Heart left ventricle (tissue), 13 donors: Measurements from ENCODE around the gene ATXN7.

Experiments
- CTCF ChIP-seq, 12 donors: fragments of 200-600 bp; sonication (generic) in 4 of 12; IDR thresholded peaks; one replicate each; pipeline versions ENCODE4 v1.5.0 to v1.8.0; 2018 to 2022; ENCODE audit warnings: antibody characterized with exemption in 12 of 12, mild to moderate bottlenecking in 5 of 12
- POLR2A ChIP-seq, 2 donors: fragments of 450-650 bp; IDR thresholded peaks; one replicate each; pipeline ENCODE4 v1.6.1; 2017; ENCODE audit warnings: antibody characterized with exemption in 2 of 2, mild to moderate bottlenecking in 2 of 2, moderate library complexity in 2 of 2
- donor health status: ischemic (EF 13 %, LVEDD 7.1; RV severe dilation, severe dysfunction).
- donor health status: DM: no; HTN: yes; CAD: no.
- donor health status: DM: no; HTN: no; CAD: no.
- donor health status: ischemic (EF 25% LVEDD 6.9; RV normal size, moderate dysfunction).
- donor health status: ischemic (EF 25% LVEDD 5.7; RV mildly dilated, moderate dysfunction).
- donor health status: ischemic (EF 35%, LVEDD 5.7; RV mildly dilated, moderate dysfunction).
- donor health status: nonischemic (EF 11% LVEDD 7.7; RV severe dilation, severe dysfunction).
- donor health status: DM: yes; HTN: yes; CAD: no.
- donor health status: PGD.
- donor health status: ischemic (EF 29% LVEDD 5.4; RV normal size, mild dysfunction).
- donor health status: nonischemic (EF 23%, LVEDD 6.1; RV moderate dilation, normal function).

DNA sequence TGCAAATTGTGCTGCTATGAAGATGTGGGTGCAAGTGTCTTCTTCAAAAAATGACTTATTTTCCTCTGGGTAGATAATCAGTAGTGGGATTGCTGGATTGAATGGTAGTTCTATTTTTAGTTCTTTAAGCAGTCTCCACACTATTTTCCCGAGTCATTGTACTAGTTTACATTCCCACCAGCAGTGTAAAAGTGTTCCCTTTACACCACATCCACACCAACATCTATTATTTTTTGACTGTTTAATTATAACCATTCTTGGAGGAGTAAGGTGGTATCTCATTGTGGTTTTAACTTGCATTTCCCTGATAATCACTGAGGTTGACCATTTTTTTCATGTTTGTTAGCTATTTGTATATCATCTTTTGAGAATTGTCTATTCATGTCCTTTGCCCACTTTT is 179.3 kb downstream of the ATXN7 start:
- no peak for TF ChIP-seq CTCF (IDR thresholded peaks at IDR 0.05)
- no peak for TF ChIP-seq POLR2A (IDR thresholded peaks at IDR 0.05)
